ENCODE results near the gene AKAP13.

AKAP13 gene

GRCh38 chr15:85622221-85622831 is 241.9 kb downstream of the AKAP13 start:
- no peak overlapping the region for H3K27ac ChIP-seq (ENCODE audit: extremely low read depth, low read depth, low read length)
- TF ChIP-seq, protein P1, sequence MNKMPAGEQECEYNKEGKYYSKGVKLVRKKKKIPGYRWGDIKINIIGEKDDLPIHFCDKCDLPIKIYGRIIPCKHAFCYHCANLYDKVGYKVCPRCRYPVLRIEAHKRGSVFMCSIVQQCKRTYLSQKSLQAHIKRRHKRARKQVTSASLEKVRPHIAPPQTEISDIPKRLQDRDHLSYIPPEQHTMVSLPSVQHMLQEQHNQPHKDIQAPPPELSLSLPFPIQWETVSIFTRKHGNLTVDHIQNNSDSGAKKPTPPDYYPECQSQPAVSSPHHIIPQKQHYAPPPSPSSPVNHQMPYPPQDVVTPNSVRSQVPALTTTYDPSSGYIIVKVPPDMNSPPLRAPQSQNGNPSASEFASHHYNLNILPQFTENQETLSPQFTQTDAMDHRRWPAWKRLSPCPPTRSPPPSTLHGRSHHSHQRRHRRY (tag by site-specific recombination; IDR thresholded peaks at IDR 0.05): no peak
- no peak for TF ChIP-seq ZNF777 (tag by site-specific recombination; IDR thresholded peaks at IDR 0.05; ENCODE audit: borderline replicate concordance)
- no peak for TF ChIP-seq REPIN1 (tag by site-specific recombination; IDR thresholded peaks at IDR 0.05; ENCODE audit: low read depth)
- TF ChIP-seq YY1 (tag by site-specific recombination; IDR thresholded peaks at IDR 0.05): no peak
- TF ChIP-seq, protein P2, sequence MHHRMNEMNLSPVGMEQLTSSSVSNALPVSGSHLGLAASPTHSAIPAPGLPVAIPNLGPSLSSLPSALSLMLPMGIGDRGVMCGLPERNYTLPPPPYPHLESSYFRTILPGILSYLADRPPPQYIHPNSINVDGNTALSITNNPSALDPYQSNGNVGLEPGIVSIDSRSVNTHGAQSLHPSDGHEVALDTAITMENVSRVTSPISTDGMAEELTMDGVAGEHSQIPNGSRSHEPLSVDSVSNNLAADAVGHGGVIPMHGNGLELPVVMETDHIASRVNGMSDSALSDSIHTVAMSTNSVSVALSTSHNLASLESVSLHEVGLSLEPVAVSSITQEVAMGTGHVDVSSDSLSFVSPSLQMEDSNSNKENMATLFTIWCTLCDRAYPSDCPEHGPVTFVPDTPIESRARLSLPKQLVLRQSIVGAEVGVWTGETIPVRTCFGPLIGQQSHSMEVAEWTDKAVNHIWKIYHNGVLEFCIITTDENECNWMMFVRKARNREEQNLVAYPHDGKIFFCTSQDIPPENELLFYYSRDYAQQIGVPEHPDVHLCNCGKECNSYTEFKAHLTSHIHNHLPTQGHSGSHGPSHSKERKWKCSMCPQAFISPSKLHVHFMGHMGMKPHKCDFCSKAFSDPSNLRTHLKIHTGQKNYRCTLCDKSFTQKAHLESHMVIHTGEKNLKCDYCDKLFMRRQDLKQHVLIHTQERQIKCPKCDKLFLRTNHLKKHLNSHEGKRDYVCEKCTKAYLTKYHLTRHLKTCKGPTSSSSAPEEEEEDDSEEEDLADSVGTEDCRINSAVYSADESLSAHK (tag by site-specific recombination; IDR thresholded peaks at IDR 0.05): no peak
- no peak for TF ChIP-seq ZNF624 (tag by site-specific recombination; IDR thresholded peaks at IDR 0.05)
- TF ChIP-seq ZNF610 (tag by site-specific recombination; IDR thresholded peaks at IDR 0.05; ENCODE audit: borderline replicate concordance): no peak
- TF ChIP-seq ZNF704 (tag by site-specific recombination; IDR thresholded peaks at IDR 0.05): no peak
- TF ChIP-seq ZNF140 (tag by site-specific recombination; IDR thresholded peaks at IDR 0.05): no peak
- TF ChIP-seq, protein P3, sequence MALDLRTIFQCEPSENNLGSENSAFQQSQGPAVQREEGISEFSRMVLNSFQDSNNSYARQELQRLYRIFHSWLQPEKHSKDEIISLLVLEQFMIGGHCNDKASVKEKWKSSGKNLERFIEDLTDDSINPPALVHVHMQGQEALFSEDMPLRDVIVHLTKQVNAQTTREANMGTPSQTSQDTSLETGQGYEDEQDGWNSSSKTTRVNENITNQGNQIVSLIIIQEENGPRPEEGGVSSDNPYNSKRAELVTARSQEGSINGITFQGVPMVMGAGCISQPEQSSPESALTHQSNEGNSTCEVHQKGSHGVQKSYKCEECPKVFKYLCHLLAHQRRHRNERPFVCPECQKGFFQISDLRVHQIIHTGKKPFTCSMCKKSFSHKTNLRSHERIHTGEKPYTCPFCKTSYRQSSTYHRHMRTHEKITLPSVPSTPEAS (tag by site-specific recombination; IDR thresholded peaks at IDR 0.05): no peak
- no peak for TF ChIP-seq KLF9 (tag by site-specific recombination; IDR thresholded peaks at IDR 0.05; ENCODE audit: low read depth)
- TF ChIP-seq ZNF112 (tag by site-specific recombination; IDR thresholded peaks at IDR 0.05): no peak
- no peak for TF ChIP-seq ZNF133 (tag by site-specific recombination; IDR thresholded peaks at IDR 0.05)
- TF ChIP-seq ZNF138 (tag by site-specific recombination; IDR thresholded peaks at IDR 0.05; ENCODE audit: borderline replicate concordance): no peak
- TF ChIP-seq, protein P4, sequence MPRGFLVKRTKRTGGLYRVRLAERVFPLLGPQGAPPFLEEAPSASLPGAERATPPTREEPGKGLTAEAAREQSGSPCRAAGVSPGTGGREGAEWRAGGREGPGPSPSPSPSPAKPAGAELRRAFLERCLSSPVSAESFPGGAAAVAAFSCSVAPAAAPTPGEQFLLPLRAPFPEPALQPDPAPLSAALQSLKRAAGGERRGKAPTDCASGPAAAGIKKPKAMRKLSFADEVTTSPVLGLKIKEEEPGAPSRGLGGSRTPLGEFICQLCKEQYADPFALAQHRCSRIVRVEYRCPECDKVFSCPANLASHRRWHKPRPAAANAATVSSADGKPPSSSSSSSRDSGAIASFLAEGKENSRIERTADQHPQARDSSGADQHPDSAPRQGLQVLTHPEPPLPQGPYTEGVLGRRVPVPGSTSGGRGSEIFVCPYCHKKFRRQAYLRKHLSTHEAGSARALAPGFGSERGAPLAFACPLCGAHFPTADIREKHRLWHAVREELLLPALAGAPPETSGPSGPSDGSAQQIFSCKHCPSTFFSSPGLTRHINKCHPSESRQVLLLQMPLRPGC (tag by site-specific recombination; IDR thresholded peaks at IDR 0.05): no peak
- no peak for TF ChIP-seq ZNF302 (tag by site-specific recombination; IDR thresholded peaks at IDR 0.05; ENCODE audit: low read depth)
- TF ChIP-seq ZNF548 (tag by site-specific recombination; IDR thresholded peaks at IDR 0.05): no peak
- no peak for TF ChIP-seq ZNF398 (tag by site-specific recombination; IDR thresholded peaks at IDR 0.05)
- TF ChIP-seq, protein P5, sequence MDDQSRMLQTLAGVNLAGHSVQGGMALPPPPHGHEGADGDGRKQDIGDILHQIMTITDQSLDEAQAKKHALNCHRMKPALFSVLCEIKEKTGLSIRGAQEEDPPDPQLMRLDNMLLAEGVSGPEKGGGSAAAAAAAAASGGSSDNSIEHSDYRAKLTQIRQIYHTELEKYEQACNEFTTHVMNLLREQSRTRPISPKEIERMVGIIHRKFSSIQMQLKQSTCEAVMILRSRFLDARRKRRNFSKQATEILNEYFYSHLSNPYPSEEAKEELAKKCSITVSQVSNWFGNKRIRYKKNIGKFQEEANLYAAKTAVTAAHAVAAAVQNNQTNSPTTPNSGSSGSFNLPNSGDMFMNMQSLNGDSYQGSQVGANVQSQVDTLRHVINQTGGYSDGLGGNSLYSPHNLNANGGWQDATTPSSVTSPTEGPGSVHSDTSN (CRISPR knock-in tag; IDR thresholded peaks at IDR 0.05): no peak
- H3K4me1 ChIP-seq (ENCODE audit: control insufficient read depth, insufficient read depth, low read length): peaks cover 28% of the 10 kb centered on the region
- H3K36me3 ChIP-seq (ENCODE audit: control insufficient read depth in 2 of 2, insufficient read depth in 1 of 2, low read length in 2 of 2): no peaks in the 10 kb centered on the region
- H3K9me3 ChIP-seq (ENCODE audit: control insufficient read depth, insufficient read depth, low read depth, low read length): no peaks in the 10 kb centered on the region
- POLR2A ChIA-PET: no interaction called here
- H3K4me3 ChIP-seq (ENCODE audit: low read depth, low read length): no peak overlapping the region
- CTCF ChIA-PET: interaction anchor here (0.6 to 0.7 kb wide), 2 partner anchors 305 to 610 kb away, joined by 3 to 4 read pairs; no protein-coding TSS in a partner anchor

Data from HEK293 (cell line).